ENCODE measurements around the gene RAB19.

RAB19 gene

DNA sequence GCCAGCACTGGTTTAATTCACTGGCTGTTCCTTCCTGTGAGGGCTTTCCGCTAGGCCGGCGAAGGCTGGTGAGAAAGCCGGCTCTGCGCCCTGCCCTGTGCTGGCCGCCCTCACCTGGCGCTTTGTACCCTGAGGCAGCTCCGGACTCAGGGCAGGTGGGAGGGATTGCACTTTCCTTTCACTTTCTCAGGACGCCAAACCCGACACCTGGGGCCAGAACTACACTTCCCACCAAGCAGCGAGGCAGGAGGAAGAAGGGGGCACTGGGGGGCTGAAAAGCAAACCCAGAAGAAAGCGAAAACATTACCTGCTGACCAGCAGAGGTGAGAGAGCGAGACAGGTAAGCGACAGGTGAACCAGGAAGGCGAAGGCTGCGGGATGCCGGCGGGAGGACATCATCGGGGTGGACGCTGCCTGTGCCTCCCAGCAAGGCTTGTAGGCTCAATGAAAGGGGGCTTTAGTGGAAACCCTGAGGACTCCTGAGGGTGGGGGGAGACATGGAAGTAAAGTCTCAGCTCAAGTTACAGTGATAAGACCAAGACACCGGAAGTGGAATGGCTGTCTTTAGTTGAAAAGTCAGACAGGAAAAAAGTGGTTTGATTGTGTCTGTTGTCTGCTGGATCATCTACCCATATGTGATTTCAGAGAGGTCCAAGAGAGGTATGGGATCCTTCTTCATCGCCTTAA lies at the start of gene RAB19:
Gene RAB19 (plus strand): TSS at position 181 of the 687 bp plus-strand sequence. CDS start 3,589 bp downstream, outside the sequence.
- peak; percentile 32 for DNase-seq

GRCh38 chr7:140358024-140358411 lies 45.8 kb upstream of the RAB19 start:
- no peak for DNase-seq

- DNase-seq, result peak; percentile 68
These were observed 45.3 kb upstream of the RAB19 start for GRCh38 chr7:140358412-140359051.

GRCh38 chr7:140360697-140361229 lies 43.1 kb upstream of the RAB19 start:
- DNase-seq, result peak; percentile 35

- no peak for DNase-seq
These were observed 39.0 kb upstream of the RAB19 start for GRCh38 chr7:140364819-140365218.

GRCh38 chr7:140367528-140367927 lies 36.3 kb upstream of the RAB19 start:
- no peak for DNase-seq

GRCh38 chr7:140369294-140369693 lies 34.6 kb upstream of the RAB19 start:
- DNase-seq, result no peak

GRCh38 chr7:140375323-140375722 lies 28.5 kb upstream of the RAB19 start:
- no peak for DNase-seq

DNA sequence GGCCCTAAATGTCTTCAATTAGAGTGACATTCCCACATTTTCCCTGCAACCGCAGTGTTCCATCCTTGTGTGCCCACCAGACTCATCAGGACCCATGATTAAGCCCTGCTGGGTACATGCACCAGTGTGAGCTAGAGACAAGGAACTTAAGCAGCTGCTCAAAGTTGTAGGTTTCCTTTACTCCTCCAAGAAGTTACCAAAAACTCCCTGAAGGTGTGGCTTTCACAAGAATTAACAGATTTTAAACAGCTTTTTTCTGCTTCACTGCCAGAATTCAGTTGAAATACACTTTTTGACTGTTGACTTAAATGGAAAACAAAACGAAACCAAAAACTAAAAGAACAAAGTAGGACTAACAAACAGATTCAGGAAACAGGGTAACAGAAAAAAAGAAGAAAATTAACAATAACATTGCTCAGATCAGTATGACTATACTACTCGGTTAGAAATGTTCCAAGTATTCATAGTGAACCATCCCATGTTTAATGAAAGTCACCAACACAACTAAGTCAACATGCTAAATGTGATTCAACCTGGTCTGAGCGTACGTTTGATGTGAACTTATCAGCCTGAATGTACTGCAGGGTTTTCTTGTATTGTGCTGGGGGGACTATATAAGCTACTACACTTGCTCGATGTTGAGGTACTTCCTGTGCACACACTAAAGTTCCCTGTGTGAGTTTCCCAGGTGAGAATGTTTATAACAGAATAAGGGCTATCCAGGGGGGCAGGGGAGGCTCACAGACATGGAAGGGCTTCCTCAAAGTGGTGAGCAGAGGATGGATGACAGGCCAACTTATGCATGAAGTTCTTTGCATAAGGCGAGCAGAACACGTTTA lies 27.7 kb upstream of the RAB19 start:
- DNase-seq, result peak; percentile 82

GRCh38 chr7:140383954-140384713 lies 19.7 kb upstream of the RAB19 start:
- no peak for DNase-seq

- DNase-seq, result no peak
These were observed 18.8 kb upstream of the RAB19 start for GRCh38 chr7:140384894-140385545.

DNA sequence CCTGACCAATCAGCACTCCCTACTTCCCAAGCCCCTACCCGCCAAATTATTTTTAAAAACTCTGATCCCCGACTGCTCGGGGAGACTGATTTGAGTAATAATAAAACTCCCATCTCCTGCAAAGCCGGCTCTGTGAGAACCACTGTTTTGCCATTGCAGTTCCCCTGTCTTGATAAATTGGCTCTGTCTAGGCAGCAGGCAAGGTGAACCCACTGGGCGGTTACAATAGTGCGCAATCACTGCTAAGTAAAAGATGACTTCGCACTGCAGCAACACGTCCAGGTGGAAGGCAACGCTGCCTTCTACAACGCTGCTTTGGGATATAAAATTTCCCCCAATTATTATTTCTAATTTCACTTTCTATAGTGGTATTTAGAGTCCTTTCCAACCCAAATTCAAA lies 14.4 kb upstream of the RAB19 start:
- DNase-seq, result no peak

- DNase-seq, result no peak
These were observed 13.8 kb upstream of the RAB19 start for GRCh38 chr7:140390034-140390433.

- DNase-seq, result peak; percentile 63
These were observed 13.2 kb upstream of the RAB19 start for GRCh38 chr7:140390466-140391190.

GRCh38 chr7:140391634-140392033 lies 12.2 kb upstream of the RAB19 start:
- no peak for DNase-seq

DNA sequence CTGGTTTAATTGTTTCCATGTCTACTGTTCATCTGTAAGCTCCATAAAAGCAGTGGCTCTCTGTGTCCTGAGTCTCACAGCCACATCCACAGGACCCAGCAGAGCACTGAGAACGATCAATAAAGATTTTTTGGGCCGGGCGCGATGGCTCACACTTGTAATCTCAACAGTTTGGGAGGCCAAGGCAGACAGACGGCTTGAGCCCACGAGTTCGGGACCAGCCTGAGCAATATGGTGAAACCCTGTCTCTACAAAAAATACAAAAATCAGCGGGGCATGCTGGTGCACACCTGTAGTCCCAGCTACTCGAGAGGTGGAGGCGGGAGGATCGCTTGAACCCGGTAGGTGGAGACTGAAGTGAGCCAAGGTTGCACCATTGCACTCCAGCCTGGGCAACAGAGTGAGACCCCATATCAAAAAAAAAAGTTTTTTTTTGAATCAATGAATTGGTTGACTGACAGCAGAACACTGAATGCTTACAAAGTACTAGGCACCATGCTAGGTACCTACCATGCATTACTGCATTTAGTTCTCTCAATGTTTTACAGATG lies 10.0 kb upstream of the RAB19 start:
- DNase-seq, result no peak

DNA sequence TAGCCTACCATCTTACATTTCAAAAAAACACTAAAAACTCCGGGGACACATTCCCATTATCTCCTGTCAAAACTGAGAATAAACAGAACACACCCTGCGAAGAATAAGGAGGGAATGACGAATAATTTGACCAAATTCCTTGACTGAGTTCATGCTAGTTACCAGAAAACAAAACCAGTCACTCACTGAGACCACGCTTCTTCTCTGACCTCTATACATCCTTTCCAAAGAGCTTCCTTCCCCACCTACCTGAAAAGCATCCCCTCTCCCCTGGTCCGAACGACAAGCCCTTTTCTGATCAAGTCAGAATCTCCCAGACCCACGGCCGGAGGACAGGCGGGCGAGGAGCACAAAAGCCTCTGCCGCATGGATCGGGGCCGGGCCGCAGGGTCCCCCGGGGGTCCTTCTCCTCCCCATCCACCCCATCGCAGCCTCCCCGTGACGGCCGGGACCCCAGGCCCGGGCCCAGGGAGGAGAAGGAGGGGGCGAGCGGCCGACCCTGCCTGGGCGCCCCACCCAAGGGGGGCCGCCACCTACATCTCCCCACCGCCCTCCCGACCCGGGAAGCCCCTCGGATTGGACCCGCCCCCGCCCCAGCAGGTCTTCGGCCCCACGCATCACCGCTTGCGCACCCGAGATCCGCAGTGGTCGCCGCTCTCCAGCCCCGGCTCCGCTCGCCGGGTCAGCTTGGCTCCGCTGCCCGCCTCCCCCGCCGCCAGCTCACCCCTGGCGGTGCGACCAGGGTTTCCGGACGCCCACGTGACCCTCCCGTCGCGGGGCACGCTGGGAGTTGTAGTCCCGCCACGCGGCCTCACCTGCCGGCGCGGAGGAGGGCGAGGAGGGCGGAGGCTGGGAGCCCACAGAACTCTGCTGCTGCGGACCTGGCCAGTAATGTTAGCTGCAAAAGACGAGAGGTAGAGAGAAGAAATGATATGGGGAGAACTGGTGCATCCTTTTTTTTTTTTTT lies 5.8 kb upstream of the RAB19 start, which contains the start of gene SLC37A3:
Gene SLC37A3 (minus strand): TSS at position 747 of the 967 bp plus-strand sequence. CDS start 16,004 bp downstream, outside the sequence.
- peak; percentile 89 for DNase-seq

DNA sequence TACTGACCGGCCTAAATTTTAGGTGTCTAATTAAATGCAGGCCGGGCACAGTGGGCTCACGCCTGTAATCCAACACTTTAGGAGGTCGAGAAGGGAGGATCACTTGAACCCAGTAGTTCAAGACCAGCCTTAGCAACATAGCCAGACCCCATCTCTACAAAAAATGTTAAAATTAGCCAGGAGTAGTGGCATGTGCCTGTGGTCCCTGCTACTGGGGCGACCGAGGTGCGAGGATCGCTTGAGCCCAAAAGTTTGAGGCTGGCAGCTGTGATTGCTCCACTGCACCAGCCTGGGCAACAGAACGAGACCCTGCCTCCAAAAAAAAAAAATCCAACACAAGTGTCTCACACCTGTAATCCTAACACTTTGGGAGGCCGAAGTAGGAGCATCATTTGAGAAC lies 5.0 kb upstream of the RAB19 start:
- no peak for DNase-seq

DNA sequence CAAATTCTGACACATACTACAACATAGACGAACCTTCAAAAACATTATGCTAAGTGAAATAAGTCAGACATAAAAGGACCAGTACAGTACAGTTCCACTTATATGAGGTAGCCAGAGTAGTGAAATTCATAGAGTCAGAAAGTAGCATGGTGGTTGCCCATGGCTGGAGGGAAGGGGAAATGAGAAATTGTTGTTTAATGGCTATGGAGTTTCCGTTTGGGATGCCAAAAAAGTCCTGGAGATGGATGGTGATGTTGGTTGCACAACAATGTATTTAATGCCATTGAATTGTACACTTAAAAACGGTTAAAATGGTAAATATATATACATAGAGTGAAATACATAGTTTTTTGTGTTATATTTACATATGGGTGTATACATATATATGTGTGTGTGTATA lies 3.5 kb upstream of the RAB19 start:
- no peak for DNase-seq

Measured in activated CD4-positive, alpha-beta T cell treated with anti-CD3 and anti-CD28 coated beads, Interleukin-2, amount 50 U/mL, for 16 hours (primary cell).